Measurements from ENCODE around the gene JOSD2. TPM values are rescaled to one million over a fixed set of nuclear protein-coding genes. Genes with fewer than 3 reads are reported as not detected.

Gene JOSD2
- total RNA-seq, 1 experiment from 2014 or later: 5.4 TPM

DNA sequence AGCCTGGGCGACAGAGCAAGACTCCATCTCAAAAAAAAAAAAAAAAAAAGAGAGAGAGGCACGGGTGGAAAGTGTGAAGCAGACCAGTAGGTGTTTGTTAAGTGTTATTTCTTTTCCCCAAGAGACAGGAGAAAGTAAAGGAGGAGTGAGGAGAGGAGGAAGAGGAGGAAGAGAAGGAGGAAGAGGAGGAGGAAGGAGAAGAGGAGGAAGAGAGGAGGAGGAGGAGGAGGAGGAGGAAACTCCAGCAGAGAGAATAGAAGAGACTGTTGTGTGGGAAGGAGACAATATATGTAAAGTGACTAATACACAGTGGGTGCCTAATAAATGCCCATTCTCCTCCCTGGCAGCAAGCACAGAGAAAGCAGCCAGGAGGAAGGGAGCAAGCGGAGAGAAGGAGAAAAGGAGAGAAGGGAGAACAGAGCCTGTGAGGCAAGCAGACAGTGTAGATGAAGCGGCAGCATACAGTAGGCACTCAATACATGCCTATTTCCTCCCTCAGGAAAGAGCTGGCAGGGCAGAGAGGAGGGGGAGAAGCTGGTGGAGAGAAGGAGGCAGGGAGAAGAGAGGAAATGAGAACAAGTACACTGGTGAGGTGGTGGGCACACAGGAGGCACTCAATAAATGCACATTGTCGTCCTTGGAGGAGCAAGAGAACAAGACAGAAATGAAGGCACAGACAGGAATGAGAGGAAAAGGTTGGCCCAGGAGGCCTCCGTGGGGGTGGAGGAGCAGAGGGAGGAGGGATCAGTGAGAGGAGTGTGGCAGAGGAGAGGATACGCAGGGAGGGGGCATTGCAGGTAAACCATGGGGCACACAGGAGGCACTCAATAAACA lies 16.6 kb downstream of the JOSD2 start:
- Histone ChIP-seq H4K5ac (ENCODE audit: insufficient read length, low read depth, low read length) (no peak overlapping the region), H2BK12ac (ENCODE audit: insufficient read length, low read depth, low read length) (no peak overlapping the region), H3T11ph (ENCODE audit: low read length) (no peak overlapping the region), H3K56ac (ENCODE audit: insufficient read length, low read depth, low read length) (no peak overlapping the region), H3K27me3 (ENCODE audit: insufficient read depth, low read length) (peaks cover 26% of the 10 kb centered on the region; the same call in 1 of the 2 replicates), H4K91ac (ENCODE audit: insufficient read length, low read depth, low read length) (no peak overlapping the region), H3K79me2 (ENCODE audit: insufficient read depth, low read length) (no peaks in the 10 kb centered on the region), H3K4me1 (ENCODE audit: insufficient read depth, low read length) (peaks cover 4% of the 10 kb centered on the region; the same call in 1 of the 2 replicates), H3K4ac (ENCODE audit: low read depth, low read length) (no peak overlapping the region), H3K23ac (ENCODE audit: insufficient read length, low read depth, low read length) (no peak overlapping the region), H2BK120ac (ENCODE audit: low read depth, low read length, poor library complexity, severe bottlenecking) (no peak overlapping the region), H2BK20ac (ENCODE audit: low read depth, low read length, poor library complexity, severe bottlenecking) (no peak overlapping the region), H3K9me3 (ENCODE audit: control insufficient read depth, low read depth, low read length) (no peaks in the 10 kb centered on the region), H3K9ac (ENCODE audit: extremely low read depth, insufficient read length, low read length) (no peak overlapping the region), H2AFZ (ENCODE audit: low read length) (no peak overlapping the region), H2BK5ac (ENCODE audit: insufficient read length, low read length) (no peak overlapping the region), H3K18ac (ENCODE audit: insufficient read length, low read depth, low read length) (no peak overlapping the region), H2BK15ac (ENCODE audit: low read depth, low read length) (no peak overlapping the region), H3K23me2 (ENCODE audit: insufficient read length, low read depth, low read length, poor library complexity, severe bottlenecking) (peaks cover 5% of the 10 kb centered on the region), H3K79me1 (ENCODE audit: insufficient read depth, low read depth, low read length, poor library complexity, severe bottlenecking) (no peaks in the 10 kb centered on the region), H2AK5ac (ENCODE audit: insufficient read length, low read length) (no peak overlapping the region), H4K8ac (replicated peaks; ENCODE audit: insufficient read length, low read depth, low read length) (no peak overlapping the region), H3K4me2 (ENCODE audit: insufficient read depth, insufficient read length, low read length) (no peak overlapping the region), H4K20me1 (ENCODE audit: control insufficient read depth, insufficient read depth, insufficient read length) (no peaks in the 10 kb centered on the region), H3K27ac (ENCODE audit: insufficient read length, low read depth, low read length) (no peak overlapping the region), H3K14ac (ENCODE audit: insufficient read depth, low read length) (no peak overlapping the region; the same call in 1 of the 2 replicates)
- Mint-ChIP-seq H3K27me3 (ENCODE audit: low read depth) (peaks cover 69% of the 10 kb centered on the region), H3K36me3 (ENCODE audit: insufficient read depth in 1 of 3, low read depth in 3 of 3) (peaks cover 0 to 6% (median 3%) of the 10 kb centered on the region in 3 experiments; a peak in 4 of 7 replicates), H3K4me3 (no peak overlapping the region; a peak in 1 of 5 replicates), H3K4me1 (peaks cover 20 to 29% of the 10 kb centered on the region in 2 experiments), H3K27ac (no peak overlapping the region), H3K9me3 (peaks cover 6 to 13% of the 10 kb centered on the region in 2 experiments; a peak in 4 of 5 replicates)
- no CpG with 5 or more reads among the region's 7 CpGs for whole genome bisulfite sequencing (ENCODE audit: extremely low coverage, insufficient read length, low lambda C conversion rate)
- TF ChIP-seq, protein P1, sequence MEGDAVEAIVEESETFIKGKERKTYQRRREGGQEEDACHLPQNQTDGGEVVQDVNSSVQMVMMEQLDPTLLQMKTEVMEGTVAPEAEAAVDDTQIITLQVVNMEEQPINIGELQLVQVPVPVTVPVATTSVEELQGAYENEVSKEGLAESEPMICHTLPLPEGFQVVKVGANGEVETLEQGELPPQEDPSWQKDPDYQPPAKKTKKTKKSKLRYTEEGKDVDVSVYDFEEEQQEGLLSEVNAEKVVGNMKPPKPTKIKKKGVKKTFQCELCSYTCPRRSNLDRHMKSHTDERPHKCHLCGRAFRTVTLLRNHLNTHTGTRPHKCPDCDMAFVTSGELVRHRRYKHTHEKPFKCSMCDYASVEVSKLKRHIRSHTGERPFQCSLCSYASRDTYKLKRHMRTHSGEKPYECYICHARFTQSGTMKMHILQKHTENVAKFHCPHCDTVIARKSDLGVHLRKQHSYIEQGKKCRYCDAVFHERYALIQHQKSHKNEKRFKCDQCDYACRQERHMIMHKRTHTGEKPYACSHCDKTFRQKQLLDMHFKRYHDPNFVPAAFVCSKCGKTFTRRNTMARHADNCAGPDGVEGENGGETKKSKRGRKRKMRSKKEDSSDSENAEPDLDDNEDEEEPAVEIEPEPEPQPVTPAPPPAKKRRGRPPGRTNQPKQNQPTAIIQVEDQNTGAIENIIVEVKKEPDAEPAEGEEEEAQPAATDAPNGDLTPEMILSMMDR (conservative IDR thresholded peaks at IDR 0.05): no peak
- DNase-seq: peak; percentile 13

All from H9 (cell line).